ENCODE results near the gene PPP1R1C.

PPP1R1C gene

DNA sequence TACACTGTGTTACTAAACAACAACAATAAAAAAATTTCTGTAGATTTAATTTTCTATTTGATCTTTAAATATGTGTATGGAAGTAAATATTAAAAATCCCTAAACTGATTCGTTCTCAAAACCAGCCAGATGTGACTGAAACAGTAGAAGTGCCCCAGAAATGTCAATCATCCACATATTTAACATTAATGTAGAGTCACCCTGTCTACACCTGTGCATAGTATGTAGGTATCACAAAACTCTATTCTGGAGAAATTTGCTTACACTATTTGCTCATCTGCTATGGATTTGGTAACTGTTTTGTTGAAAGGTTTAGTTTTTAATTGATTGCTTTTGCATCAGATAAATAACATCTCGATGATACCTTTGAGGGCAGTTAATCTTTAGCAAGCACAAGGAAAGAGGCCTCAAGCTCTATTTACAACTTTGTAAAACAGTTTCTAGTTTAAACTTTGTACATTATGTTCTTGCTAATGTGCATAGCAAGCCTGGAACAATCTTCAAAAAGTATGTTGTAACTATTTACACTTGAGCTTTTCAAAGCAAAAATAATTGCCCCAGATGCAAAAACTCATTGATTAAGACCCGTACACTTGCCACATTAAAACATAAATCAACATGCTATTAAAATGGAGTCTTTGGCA lies 76.8 kb downstream of the PPP1R1C start:
- DNase-seq (ENCODE audit: low read depth, low spot score) = no peak

DNA sequence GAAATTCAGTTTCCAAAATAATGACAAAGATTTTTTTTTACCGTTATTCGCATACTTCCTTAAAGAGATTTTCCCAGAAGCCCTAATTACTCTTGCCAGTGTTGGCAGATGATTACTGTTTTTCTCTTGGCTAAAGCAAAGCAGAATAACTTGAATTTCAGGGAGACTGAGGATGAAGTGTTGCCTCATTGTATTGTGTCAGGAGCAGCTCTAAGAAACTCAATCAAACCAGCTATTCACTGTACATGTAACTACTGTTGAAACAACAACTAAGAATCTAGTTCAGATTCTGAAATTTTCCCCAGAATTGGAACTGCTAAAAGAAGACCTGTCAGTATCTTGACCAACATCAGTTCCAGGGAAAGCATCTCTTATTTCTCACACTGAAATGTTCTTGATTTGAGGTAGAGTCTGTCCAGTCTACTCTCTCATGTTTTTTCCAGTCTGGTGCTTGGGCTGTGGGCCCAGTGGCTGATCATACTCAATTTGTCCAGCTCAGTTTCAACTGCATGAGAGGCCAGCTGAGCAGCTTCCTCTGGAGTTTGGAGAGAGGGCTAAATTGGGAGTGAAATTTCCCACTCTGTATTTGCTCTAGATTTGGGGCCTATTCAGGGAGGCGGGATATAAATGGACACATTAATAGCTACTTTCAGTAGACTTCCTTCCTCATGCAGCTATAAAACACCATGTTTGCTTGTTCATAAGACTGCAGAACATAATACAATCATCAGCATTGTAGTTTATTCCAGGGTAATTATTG lies 78.5 kb downstream of the PPP1R1C start:
- no peak for DNase-seq (ENCODE audit: low read depth, low spot score)

DNA sequence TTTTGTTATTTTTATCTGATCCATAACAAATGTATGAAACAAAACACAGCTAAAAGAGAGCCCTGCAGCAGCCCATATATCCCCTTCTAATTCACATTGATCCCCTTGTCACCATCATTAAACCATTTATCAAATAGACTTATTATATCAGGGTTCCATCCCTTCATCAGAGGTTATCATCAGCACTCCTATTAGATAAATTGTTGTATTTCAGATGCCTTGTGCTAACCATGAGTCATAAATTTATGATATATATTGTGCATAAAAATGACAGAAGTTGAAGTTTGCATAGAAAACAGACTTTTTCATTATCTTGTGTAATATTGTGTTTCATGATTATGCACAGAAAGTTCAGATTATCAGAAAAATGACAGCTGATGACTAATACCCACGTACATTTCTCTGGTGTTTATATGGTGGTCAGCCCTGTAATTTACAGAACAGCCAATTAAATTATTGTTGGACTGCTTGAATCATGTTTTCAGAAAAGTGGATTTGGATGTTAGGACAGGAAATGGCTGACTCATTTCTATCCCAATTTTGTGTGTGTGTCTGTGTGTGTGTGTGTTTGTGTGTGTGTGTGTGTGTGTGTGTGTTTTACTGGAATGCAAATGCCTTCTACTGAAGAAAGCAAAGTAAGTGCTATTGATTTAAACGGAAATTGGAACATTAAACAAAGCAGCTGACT lies 80.9 kb downstream of the PPP1R1C start:
- no peak for DNase-seq (ENCODE audit: low read depth, low spot score)

DNA sequence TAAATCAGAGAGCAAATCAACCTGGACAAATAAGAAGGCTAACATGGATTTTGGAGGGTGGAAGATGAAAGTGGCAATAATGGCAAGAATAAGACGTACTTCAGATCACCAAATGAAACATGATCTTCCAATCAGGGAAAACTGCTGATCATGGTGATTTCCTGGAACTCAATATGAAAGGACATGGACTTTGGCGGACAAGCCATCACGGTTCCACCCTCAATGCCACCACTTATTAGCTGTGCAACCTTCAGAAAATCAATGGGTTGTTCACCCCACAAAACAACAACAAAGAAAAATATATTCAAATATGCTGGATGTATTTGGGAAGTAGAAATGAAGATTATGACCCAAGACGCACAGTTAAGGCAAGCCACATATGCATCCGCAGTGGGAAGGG lies 81.7 kb downstream of the PPP1R1C start:
- DNase-seq (ENCODE audit: low read depth, low spot score) = no peak

DNA sequence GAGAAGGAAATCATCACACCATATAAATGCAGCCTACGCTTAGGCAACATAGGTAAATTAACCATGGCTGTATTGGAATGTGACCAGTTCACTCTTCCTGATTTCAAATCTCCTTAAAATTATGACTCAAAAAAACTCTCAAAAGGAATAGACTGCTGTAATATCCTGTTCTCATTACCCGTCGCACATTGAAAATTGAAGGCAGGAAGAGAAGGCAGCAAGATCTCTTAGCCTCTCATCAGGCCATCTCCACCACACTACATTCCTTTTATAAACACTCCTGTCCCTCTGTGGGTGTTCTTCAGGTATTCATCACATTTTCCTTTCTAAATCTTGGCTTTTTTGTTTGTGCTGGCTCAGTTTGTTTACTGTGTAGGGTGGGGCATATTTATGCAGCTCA lies 83.2 kb downstream of the PPP1R1C start:
- no peak for DNase-seq (ENCODE audit: low read depth, low spot score)

DNA sequence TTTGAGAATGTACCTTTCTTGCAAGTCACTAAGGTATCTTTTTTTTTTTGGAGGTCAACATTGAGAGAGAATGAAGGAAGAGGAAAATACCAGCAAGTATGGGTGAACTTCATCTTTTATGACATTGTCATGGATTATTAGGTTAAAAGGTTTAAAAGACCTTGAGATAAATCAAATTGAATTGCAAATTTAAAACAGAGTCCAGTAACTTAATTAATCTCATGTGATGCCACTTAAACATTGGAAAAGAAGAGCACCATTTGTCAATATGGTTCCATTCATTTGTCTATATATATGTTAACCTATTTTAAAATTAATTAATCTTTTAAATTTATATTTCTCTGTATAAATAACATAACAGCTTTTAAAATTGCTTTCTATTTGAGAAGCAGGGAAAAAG lies 83.8 kb downstream of the PPP1R1C start:
- DNase-seq (ENCODE audit: low read depth, low spot score) = no peak

DNA sequence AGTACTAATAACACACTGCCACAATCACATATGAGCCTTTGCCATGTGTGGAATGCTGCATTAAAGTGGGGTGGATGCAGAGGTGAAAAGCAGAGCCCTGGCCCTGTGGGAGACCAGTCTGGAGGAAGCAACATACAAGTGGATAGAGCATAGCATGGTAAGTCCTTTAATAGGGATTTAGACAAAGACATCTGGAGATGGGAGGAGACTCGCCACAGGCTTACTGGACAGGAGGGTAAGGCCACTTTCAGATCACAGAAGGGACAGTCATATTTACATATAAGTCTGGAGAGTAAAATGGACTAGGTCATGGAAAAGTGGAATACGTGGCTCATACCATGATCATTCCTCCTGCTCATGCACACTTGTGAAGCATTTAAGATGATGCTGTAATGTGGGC lies 84.3 kb downstream of the PPP1R1C start:
- no peak for DNase-seq (ENCODE audit: low read depth, low spot score)

DNA sequence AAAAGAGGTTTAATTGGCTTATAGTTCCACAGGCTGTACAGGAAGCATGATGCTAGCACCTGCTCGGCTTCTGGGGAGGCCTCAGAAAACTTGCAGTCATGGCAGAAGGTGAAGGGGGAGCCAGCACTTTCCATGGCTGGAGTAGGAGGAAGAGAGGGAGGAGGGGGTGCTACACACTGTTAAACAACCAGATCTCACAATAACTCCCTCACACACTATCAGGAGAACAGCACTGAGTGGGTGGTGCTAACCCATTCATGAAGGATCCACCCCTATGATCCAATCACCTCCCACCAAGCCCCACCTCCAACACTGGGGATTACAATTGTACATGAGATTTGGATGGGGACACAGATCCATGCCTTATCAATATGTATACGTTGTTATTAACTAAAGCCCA lies 85.1 kb downstream of the PPP1R1C start:
- no peak for DNase-seq (ENCODE audit: low read depth, low spot score)

DNA sequence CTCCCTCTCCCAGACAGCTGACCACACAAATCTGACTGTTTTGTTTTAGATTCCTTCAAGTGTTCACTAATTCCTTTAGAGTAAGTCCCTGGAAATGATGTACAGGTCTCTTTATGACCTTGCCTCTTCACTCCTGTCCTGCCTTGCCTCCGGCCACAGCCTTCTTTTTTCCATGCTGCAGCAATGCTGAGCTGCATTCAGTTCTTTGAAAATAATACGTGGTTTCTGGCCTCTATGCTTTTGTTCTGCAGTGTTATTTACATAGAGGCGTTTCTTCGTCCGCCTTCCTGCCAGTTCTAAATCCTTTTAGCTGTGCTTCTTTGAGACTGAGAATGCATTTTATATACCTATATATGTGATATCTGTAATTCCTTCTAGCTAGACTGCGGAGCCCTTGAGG lies 87.2 kb downstream of the PPP1R1C start:
- no peak for DNase-seq (ENCODE audit: low read depth, low spot score)

DNA sequence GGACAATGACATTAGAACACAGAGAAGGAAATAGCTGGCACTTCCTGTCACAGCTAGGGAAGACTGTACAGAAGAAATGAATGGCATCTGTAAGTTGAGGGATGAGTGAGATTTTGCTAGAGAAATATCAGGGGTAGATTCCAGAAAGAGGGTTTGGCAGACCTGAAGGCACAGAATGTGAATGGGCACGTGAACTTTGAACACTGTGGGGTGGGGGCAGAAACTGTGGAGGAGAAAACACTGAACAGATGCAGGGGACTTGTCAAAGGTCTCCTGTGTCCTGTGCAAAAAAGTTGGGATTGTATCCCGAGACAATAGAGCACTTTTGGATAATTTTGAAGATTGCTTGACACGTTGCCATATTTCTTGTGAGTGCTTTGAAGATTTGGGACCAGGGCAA lies 88.0 kb downstream of the PPP1R1C start:
- DNase-seq (ENCODE audit: low read depth, low spot score) = no peak

DNA sequence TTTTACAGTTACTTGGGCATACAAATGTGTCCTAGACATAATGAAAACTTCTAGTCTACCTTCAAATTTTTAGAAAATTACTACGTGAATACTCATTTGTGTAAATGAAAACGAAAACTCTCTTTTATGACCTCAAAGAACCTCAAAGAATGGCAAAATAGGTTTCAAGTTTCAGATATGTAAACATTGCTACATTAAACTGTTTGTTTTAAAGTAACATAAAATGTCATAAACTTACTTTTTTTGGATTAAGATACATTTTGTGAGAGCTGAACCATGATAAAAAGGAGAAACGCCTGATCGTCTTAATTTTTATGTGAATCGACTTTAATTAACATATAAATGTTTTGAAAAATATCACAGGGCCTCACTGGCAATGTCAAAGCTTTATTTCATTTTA lies 91.4 kb downstream of the PPP1R1C start:
- DNase-seq (ENCODE audit: low read depth, low spot score) = no peak

DNA sequence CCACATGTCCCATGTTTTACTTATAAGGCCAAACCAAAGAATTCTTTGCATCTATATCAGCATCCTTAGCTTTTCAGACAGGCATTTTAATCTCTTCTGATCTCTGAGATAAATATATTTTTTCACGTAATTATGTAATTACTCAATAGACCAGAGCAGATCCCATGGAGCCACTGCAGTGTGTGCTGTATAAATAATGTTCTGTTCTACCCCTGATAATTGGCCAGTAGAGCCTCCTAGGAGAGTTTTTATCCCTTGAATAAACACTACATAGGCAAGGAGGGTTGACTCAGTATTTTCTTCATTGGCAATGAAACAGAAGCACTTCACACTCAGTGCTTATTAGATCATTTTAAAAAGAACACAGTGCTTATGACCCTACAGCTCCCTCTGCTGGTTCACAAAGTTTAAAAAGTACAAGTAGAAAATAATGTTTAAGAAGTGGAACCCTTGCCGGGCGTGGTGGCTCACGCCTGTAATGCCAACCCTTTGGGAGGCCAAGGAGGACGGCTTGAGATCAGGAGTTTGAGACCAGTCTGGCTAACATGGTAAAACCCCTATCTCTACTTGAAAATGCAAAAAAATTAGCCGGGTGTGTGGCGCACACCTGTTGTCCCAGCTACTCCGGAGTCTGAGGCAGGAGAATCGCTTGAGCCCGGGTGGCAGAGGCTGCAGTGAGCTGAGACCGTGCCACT lies 91.9 kb downstream of the PPP1R1C start:
- DNase-seq (ENCODE audit: low read depth, low spot score) = no peak

DNA sequence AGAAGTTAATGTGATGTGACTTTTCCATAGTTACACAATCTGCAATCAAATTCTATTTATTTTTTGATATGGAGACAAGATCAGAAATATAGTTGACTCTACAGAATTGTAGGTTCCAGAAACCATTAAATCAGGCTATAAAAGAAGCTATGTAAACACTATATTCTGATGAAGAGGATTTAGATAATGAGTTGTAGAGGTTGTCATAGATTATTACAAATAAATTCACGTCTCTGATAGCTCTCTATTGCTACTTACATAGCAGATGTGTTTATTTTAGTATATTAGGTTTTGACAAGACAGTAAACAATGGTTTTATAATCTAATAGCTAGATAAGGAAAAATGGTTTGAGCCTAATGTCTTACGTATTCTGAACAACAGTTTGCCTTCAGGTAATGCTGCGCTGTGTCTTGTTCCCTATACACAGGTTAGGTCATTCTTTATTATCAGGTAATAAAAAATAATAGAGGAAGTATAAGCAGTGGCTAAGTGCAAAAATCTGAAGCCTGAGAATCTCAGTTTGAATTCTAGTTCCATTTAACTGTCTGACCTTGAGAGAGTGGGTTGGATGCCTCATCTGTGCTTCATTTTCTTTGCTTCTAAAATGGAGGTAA lies 93.4 kb downstream of the PPP1R1C start:
- DNase-seq (ENCODE audit: low read depth, low spot score) = no peak

DNA sequence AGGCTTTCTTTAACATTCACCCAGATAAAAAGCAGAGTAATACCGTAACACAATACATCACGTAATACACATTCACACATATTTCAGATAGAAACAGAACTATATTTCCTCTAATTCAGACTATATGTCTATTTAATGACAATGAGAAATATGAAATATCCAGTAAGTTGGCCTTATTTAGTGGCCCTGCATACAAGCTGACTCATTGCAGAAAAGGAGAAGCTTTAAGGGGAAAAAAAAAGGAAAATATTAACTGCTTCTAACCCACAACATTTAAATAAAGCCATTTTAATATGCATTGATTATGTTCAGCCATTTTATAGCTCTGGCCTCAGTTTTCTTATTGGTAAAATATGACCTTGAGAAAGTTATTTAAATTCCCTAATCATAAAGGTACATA lies 94.8 kb downstream of the PPP1R1C start:
- no peak for DNase-seq (ENCODE audit: low read depth, low spot score)

DNA sequence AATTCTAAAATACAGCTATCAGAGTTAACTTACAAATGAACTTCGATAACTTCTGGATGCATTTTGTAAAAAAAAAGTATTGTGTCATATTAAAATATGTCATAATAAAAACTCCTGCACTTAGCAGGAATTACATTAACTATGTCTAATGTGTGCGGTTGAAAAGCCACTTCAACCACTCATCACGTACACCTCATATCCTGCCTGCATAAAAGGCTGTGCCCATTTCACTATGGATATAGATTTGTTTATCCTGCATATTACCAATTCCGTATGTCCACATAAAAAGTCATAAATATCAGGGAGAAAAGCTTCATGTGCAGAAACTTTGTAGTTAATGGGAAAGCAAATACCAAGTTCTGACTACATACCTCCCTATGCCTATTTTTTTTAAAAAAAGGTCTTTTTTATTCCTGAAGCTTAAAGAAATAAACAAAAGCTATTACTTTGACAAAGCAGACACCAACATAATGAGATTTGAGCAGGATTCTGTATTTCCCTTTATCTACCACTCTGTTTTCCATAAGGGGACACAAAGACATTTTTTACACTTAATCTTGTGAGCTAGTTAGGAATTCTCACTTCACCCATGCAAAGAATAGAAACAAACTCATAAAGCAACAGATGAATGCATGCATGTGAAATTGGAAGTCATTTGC lies 96.1 kb downstream of the PPP1R1C start:
- no peak for DNase-seq (ENCODE audit: low read depth, low spot score)

DNA sequence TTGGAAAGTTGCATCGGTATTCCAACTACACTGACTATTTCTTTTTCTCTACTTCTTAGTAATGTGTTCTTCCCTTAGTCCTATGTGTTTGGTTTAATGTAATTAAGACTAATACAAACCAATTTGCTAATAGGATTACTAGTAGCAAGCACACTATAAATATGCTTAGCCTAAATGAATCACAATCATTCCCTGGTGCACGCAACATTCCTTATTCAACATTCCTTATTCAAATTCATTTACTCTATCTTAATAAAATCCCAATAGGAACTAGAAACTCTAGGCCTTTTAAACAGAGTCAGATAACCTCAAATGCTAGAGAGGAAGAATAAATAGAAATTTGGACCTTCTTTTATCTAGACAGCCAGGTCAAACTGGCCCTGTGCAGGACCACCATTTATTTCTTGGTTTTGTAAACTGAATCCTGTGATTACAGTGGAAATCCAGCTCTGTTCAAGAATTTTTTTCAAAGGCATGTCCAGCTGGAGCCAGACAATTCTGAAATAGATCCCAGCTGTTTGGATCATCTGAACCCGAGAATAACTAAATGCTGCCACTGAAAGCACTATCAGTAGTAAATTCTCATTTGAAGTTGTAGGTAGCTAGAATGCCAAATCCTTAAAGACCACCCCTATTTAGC lies 103.1 kb downstream of the PPP1R1C start:
- no peak for DNase-seq (ENCODE audit: low read depth, low spot score)

DNA sequence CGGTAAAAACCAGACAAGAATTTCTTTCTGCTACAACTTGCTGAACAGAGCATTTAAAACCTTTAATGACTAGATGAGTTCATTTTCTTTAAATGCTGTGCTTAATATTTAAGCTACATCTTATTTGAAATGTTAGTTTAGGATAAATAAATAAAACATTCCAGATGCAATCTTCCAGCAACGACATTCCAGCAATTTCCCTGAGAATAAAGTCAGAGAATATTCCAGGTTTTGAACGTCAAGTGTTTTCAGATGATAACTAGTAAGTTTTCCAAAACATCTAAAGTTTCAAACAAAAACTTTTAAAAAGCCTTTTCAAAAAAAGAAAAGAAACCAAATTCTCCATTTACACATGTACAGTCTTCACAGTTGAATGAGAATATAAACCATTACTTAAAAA lies 104.8 kb downstream of the PPP1R1C start:
- no peak for DNase-seq (ENCODE audit: low read depth, low spot score)

DNA sequence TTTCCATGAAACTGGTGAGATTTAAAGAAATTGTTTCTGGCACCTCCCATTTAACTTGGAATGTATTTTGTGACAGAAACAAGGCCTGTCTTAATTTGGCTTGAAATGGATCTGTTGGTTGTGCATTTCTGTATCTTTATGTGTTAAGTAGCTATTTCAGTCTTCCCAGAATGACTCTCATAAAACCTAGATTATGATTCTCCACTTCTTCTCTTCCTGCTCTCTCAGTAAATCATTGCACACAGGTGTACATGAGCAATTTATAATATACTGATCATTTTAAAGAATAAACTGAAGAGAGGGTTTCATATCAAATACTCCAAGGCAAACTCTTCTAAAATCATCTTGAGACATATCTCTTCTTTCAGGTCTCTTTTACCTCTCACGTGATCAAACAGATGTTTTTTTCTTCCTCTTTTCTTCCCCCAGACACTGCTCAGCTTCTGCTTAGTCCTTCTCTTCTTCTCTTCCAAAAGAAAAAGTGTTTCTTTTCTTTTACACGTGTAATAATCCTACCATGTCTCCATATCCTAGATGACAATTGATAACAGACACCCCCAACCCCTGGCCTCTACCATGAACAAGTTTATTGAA lies 112.0 kb downstream of the PPP1R1C start:
- no peak for DNase-seq (ENCODE audit: low read depth, low spot score)

DNA sequence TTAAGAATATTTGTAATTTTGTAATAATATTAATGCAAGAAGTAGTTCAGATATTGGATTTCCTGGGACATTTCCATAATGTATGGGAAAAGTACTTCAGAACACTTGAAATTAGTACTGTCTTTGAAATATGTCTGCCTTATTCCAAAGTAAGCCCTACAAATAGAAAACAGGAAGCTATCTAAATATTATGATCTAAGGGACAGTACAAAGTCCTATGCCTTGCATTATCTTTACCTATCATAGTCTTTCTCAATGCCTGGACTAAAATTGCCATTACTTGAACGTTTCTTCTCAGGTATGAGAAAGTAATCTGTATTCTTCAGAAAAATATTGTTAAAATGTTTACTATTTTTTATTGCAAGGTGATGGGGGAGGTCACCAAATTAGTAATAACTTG lies 113.0 kb downstream of the PPP1R1C start:
- DNase-seq (ENCODE audit: low read depth, low spot score) = no peak

DNA sequence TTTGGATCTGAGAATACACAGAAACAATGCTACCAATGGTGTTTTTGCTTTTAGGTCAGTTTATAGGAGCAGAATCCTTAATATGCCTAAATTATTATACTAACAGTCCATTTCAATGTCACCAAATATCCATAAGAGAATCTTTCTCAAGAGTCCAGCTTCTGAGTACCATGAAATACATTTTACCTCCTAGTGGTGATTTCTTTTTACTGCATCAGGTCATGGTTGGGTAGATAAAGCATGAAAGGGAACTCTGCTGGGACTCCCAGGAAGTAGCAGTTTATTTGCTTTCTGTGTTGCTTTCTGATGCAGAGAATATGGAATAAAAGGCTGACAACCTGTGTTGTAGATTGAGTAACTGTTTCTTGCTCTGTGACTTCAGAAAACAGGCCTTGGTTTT lies 115.6 kb downstream of the PPP1R1C start:
- DNase-seq (ENCODE audit: low read depth, low spot score) = no peak

DNA sequence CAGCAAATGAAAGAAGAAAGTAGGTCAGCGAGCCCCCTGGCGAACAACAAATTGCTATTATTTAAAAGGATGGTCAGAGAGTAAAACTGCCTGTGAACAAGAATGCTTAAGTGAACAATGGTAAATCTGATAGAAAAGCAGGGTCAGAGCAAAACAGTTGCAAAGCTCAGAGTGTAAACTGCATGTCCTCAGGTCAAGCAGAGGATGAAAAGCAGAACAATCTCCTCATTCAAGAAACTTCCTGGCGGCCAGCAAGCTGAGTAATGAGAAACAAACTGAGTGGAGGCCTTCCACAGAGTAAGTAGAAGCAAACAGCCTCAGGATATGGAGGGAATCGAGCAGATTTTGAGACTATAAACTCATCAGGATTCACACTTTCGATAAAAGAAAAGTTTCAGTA lies 117.9 kb downstream of the PPP1R1C start:
- no peak for DNase-seq (ENCODE audit: low read depth, low spot score)

Data from activated naive CD8-positive, alpha-beta T cell treated with anti-CD3 and anti-CD28 coated beads, Interleukin-2, amount 50 U/mL, for 16 hours (primary cell).